Uterus (tissue), 4 donors: ENCODE results near the gene VWA5B2. TPM values are rescaled to one million over a fixed set of nuclear protein-coding genes. Genes with fewer than 3 reads are reported as not detected.

Source experiments
- DNase-seq, 2 donors: peaks; one replicate each; pipeline ENCODE4 v3.0.0-alpha.2; 2019 to 2020
- H3K27ac ChIP-seq, 2 donors: fragments of 200-600 bp; sonication (generic); 1 replicate in 1 of 2; 2 replicates in 1 of 2; pipeline ENCODE4 v1.5.1; 2016 to 2018
- H3K27me3 ChIP-seq, 2 donors: fragments of 200-600 bp; sonication (generic); one replicate each; pipeline ENCODE4 v1.5.1; 2018 to 2019; ENCODE audit warnings: control low read depth in 1 of 2
- H3K36me3 ChIP-seq, 2 donors: fragments of 200-600 bp; sonication (generic); one replicate each; pipeline ENCODE4 v1.5.1; 2019; ENCODE audit warnings: control low read depth in 1 of 2
- H3K4me1 ChIP-seq, 2 donors: fragments of 200-600 bp; sonication (generic); one replicate each; pipeline ENCODE4 v1.5.1; 2018 to 2019; ENCODE audit warnings: control low read depth in 1 of 2
- H3K4me3 ChIP-seq, 2 donors: fragments of 200-600 bp; sonication (generic); 1 replicate in 1 of 2; 2 replicates in 1 of 2; pipeline ENCODE4 v1.5.1; 2018 to 2019; ENCODE audit warnings: mild to moderate bottlenecking in 1 of 2
- H3K9me3 ChIP-seq, 2 donors: fragments of 200-600 bp; sonication (generic); one replicate each; pipeline ENCODE4 v1.5.1; 2019; ENCODE audit warnings: control low read depth in 1 of 2
- POLR2A ChIP-seq, 2 donors: fragments of 450-650 bp; IDR thresholded peaks; one replicate each; pipeline ENCODE4 v1.6.1; 2016; ENCODE audit warnings: antibody characterized with exemption in 2 of 2, mild to moderate bottlenecking in 1 of 2, moderate library complexity in 1 of 2
- intact Hi-C: fragments of 100-400 bp; cut with DNase I; formaldehyde crosslinking; loops from one replicate; pipeline ENCODE4 v1.15.1; 2023; ENCODE audit warnings: low total_unique reads
- total RNA-seq, 4 donors: library from RNA; depleted of rRNA in 3 of 4; stranded (reverse); fragments of >200 nt in 3 of 4; gene quantifications; one replicate each; pipeline versions ENCODE4 v1.1.0 to v1.2.4, GENCODE V29; 2014 to 2023
- TF ChIP-seq, protein P1 (sequence below), 4 experiments: fragments of 200-600 bp in 2 of 4; fragments of 450-650 bp in 2 of 4; sonication (generic) in 2 of 4; IDR thresholded peaks; one replicate each; pipeline ENCODE4 v1.5.1; 2016 to 2019; ENCODE audit warnings: antibody characterized with exemption in 4 of 4, mild to moderate bottlenecking in 2 of 4, moderate library complexity in 1 of 4
- donor health status: DM: yes; HTN: yes; CAD: no.

VWA5B2 gene
- under 1 TPM in 1 of 4 donors, not detected in 3; 0.35 TPM for total RNA-seq

DNA sequence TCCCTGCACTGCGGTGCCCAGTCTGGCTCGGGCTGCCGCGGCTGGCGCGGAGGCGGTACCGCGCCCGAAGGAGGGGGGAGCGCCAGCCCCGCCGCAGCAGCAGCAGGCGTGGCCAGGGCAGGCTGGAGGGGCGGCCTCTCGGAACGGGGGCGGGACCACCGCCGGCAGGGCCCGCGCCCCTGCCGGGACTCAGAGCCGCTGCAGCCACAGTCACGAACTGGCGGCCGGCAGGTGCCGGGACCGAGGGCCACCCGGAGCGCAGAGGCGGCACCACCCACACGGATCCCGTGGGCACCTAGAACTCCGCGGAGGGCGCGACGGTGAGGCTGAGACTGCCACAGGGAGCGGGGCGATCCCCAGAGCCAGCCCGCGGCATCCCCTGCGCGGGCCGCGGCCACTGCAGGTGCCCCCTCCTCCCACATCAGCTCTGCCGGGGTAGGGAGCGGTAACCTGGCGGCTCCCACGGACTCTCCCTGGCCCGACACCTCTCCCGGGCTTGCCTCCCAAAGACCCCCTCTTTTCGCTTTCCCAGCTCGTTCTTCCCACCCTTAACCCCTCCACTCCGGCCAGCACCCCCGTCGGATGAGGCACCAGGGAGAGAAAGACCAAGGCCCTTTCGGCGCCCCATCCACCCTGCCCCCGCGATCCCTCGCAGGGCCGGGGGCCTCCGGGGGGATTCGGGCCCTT lies at the start of gene VWA5B2:
VWA5B2 (plus strand) TSS at position 192 of the 687 bp plus-strand sequence. CDS start 944 bp downstream, outside the sequence.
- TF ChIP-seq POLR2A (IDR thresholded peaks at IDR 0.05) = no peak
- TF ChIP-seq, protein P1, sequence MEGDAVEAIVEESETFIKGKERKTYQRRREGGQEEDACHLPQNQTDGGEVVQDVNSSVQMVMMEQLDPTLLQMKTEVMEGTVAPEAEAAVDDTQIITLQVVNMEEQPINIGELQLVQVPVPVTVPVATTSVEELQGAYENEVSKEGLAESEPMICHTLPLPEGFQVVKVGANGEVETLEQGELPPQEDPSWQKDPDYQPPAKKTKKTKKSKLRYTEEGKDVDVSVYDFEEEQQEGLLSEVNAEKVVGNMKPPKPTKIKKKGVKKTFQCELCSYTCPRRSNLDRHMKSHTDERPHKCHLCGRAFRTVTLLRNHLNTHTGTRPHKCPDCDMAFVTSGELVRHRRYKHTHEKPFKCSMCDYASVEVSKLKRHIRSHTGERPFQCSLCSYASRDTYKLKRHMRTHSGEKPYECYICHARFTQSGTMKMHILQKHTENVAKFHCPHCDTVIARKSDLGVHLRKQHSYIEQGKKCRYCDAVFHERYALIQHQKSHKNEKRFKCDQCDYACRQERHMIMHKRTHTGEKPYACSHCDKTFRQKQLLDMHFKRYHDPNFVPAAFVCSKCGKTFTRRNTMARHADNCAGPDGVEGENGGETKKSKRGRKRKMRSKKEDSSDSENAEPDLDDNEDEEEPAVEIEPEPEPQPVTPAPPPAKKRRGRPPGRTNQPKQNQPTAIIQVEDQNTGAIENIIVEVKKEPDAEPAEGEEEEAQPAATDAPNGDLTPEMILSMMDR (IDR thresholded peaks at IDR 0.05) = peak in 3 of 4 experiments; percentile 17 to 52 (median 39)
- Histone ChIP-seq H3K27ac (no peak within 1 kb of the TSS), H3K4me3 (peak within 1 kb of the TSS; percentile 3 to 44), H3K9me3 (no peaks in the 10 kb centered on the region), H3K27me3 (peaks cover 8 to 19% of the 10 kb centered on the region in 2 donors), H3K4me1 (peaks cover 0 to 18% of the 10 kb centered on the region in 2 donors), H3K36me3 (no peaks in the 10 kb centered on the region)
- DNase-seq = peak; percentile 22 to 60
- intact Hi-C loops = no loop called here

DNA sequence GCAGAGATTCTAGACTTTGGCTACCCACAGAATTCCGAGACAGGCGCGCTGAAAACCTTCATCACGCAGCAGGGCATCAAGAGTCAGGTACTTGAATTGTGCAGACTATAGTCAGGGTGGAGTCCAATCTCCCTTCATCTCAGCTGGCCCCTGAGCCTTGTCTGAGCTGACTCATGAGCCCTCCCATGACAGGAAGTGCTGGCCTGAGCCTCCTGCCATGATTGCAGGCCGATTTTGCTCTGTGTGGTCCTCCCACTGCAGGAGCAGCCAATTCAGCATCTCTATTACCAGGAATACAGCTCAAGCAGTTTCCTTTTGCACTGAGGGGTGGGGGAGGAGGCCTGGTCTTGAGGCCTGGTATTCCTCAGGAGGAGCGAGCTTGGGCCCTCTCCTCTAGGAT lies 49.2 kb upstream of the VWA5B2 start:
- TF ChIP-seq POLR2A (IDR thresholded peaks at IDR 0.05) = no peak
- H3K27ac ChIP-seq = no peak overlapping the region
- no peak overlapping the region for H3K4me3 ChIP-seq
- intact Hi-C loops = loop anchor here (10.0 kb wide), 1 partner anchor 135 kb away; the partner anchor contains the start of gene EIF4G1
- DNase-seq = no peak
- H3K27me3 ChIP-seq = no peaks in the 10 kb centered on the region
- peaks cover 5 to 9% of the 10 kb centered on the region in 2 donors for H3K4me1 ChIP-seq
- no peaks in the 10 kb centered on the region for H3K9me3 ChIP-seq
- H3K36me3 ChIP-seq = no peaks in the 10 kb centered on the region

DNA sequence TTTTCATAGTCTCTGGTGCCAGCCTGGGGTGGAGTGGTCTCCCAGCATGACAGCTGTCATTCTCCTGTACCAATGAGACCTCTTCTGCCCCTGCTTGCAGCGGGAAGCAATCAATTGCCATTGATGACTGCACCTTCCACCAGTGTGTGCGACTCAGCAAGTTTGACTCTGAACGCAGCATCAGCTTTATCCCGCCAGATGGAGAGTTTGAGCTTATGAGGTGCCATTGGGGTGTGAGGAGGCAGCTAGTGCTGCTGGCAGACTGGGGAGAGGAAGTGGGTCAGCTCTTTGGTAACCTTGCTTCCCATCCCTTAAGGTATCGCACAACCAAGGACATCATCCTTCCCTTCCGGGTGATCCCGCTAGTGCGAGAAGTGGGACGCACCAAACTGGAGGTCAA lies 47.8 kb upstream of the VWA5B2 start:
- no peak overlapping the region for H3K4me3 ChIP-seq
- peaks cover 5 to 9% of the 10 kb centered on the region in 2 donors for H3K4me1 ChIP-seq
- H3K27me3 ChIP-seq = no peaks in the 10 kb centered on the region
- DNase-seq = no peak
- intact Hi-C loops = loop anchor here (10.0 kb wide), 1 partner anchor 133 kb away; the partner anchor contains the start of gene EIF4G1
- H3K9me3 ChIP-seq = no peaks in the 10 kb centered on the region
- TF ChIP-seq, protein P1 (IDR thresholded peaks at IDR 0.05) = no peak
- no peak for TF ChIP-seq POLR2A (IDR thresholded peaks at IDR 0.05)
- H3K27ac ChIP-seq = no peak overlapping the region
- no peaks in the 10 kb centered on the region for H3K36me3 ChIP-seq

DNA sequence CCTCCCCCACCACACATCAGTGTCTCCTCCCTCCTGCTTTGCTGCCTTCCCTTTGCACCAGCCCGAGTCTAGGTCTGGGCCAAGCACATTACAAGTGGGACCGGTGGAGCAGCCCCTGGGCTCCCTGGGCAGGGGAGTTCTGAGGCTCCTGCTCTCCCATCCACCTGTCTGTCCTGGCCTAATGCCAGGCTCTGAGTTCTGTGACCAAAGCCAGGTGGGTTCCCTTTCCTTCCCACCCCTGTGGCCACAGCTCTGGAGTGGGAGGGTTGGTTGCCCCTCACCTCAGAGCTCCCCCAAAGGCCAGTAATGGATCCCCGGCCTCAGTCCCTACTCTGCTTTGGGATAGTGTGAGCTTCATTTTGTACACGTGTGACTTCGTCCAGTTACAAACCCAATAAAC lies 45.7 kb upstream of the VWA5B2 start:
- Histone ChIP-seq H3K4me1 (peaks cover 0 to 16% of the 10 kb centered on the region in 2 donors), H3K27me3 (no peaks in the 10 kb centered on the region), H3K36me3 (no peaks in the 10 kb centered on the region), H3K9me3 (no peaks in the 10 kb centered on the region), H3K27ac (no peak overlapping the region), H3K4me3 (no peak overlapping the region)
- TF ChIP-seq, protein P1 (IDR thresholded peaks at IDR 0.05) = no peak
- no peak for TF ChIP-seq POLR2A (IDR thresholded peaks at IDR 0.05)
- DNase-seq = no peak
- intact Hi-C loops = loop anchor here (10.0 kb wide), 1 partner anchor 131 kb away; the partner anchor contains the start of gene EIF4G1

DNA sequence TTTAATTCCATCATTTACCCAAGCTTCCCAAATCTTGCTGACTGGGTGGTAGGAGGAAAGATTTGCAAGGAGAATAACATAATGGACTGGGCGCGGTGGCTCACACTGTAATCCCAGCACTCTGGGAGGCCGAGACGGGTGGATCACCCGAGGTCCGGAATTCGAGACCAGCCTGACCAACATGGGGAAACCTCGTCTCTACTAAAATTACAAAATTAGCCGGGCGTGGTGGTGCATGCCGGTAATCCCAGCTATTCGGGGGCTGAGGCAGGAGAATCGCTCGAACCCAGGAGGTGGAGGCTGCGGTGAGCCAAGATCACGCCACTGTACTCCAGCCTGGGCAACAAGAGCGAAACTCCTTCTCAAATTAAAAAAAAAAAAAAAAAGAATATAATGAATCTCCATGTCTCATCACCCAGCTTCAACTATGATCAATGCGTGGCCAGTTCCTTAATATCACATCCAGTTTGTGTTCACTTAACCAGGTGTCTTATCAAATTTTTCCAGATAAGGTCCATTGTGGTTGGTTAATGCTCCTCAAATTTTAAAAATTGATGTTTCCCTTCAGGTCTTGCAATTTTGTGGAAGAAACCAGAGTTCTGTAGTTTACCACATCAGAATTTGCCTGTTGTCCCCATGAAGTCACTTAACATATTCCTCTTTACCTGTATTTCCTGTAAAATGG lies 44.7 kb upstream of the VWA5B2 start:
- H3K4me1 ChIP-seq = peaks cover 0 to 16% of the 10 kb centered on the region in 2 donors
- intact Hi-C loops = loop anchor here (10.0 kb wide), 1 partner anchor 130 kb away; the partner anchor contains the start of gene EIF4G1
- H3K36me3 ChIP-seq = no peaks in the 10 kb centered on the region
- H3K9me3 ChIP-seq = no peaks in the 10 kb centered on the region
- DNase-seq = no peak
- peak overlapping the region; percentile 80 for H3K27ac ChIP-seq
- H3K4me3 ChIP-seq = no peak overlapping the region
- no peaks in the 10 kb centered on the region for H3K27me3 ChIP-seq
- TF ChIP-seq, protein P1 (IDR thresholded peaks at IDR 0.05) = no peak
- no peak for TF ChIP-seq POLR2A (IDR thresholded peaks at IDR 0.05)
